ENCODE data around the gene DRGX.

The DRGX gene

DNA sequence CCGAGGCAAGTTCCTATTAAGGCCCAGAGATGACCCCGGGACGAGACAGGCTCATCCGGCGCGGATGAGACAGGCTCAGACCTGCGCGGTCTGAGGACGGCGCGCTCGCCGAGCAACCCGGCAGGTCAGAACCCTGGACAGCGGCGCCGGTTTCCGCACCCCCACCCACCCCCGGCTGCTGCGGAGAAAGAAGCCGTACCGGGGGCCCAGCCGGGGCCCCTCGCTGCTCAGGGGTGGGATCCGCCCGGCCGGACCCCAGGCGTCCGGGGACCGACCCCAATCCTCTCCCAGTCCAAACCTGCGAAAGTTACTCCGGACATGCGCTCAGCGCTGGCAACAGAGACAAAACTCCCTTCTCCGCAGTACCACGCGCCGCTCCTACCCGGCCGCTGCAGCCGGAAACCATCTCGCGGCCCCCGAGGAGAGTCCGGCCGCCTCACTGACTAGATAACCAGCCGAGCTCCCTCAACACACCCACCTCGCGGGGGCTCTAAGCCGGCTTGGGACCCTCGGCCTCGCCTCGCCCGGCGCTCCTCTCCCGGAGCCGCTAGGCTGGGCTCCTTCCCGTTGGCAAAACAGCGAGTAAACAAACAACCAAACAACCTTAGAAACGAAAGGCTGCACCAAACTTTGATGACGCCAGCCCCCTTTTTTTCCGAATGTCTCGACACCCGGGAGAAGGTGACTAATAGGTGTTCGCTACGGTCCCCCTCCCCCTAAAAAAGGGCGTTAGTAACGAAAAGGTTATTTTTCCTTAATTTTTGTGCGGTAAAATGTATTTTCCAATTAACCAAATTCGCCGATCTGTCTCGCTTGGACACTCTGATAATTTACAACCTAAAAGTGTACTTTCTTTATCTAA, 2.3 kb upstream of the DRGX start (continued):
- no peak for TF ChIP-seq ZNF677 (tag by site-specific recombination; IDR thresholded peaks at IDR 0.05)
- TF ChIP-seq ZNF266 (tag by site-specific recombination; IDR thresholded peaks at IDR 0.05; ENCODE audit: low read depth) = no peak
- TF ChIP-seq KLF16 (tag by site-specific recombination; IDR thresholded peaks at IDR 0.05) = 0 out of 2 replicates have a peak, but pooled peaks have one; percentile 27
- no peak for TF ChIP-seq OSR2 (tag by site-specific recombination; IDR thresholded peaks at IDR 0.05)
- TF ChIP-seq ZNF214 (tag by site-specific recombination; IDR thresholded peaks at IDR 0.05; ENCODE audit: borderline replicate concordance) = no peak
- TF ChIP-seq, protein P1, sequence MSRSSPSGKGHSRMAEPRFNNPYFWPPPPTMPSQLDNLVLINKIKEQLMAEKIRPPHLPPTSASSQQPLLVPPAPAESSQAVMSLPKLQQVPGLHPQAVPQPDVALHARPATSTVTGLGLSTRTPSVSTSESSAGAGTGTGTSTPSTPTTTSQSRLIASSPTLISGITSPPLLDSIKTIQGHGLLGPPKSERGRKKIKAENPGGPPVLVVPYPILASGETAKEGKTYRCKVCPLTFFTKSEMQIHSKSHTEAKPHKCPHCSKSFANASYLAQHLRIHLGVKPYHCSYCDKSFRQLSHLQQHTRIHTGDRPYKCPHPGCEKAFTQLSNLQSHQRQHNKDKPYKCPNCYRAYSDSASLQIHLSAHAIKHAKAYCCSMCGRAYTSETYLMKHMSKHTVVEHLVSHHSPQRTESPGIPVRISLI (tag by site-specific recombination; IDR thresholded peaks at IDR 0.05) = 0 out of 2 replicates have a peak, but pooled peaks have one; percentile 26
- TF ChIP-seq, protein P2, sequence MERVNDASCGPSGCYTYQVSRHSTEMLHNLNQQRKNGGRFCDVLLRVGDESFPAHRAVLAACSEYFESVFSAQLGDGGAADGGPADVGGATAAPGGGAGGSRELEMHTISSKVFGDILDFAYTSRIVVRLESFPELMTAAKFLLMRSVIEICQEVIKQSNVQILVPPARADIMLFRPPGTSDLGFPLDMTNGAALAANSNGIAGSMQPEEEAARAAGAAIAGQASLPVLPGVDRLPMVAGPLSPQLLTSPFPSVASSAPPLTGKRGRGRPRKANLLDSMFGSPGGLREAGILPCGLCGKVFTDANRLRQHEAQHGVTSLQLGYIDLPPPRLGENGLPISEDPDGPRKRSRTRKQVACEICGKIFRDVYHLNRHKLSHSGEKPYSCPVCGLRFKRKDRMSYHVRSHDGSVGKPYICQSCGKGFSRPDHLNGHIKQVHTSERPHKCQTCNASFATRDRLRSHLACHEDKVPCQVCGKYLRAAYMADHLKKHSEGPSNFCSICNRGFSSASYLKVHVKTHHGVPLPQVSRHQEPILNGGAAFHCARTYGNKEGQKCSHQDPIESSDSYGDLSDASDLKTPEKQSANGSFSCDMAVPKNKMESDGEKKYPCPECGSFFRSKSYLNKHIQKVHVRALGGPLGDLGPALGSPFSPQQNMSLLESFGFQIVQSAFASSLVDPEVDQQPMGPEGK (tag by site-specific recombination; IDR thresholded peaks at IDR 0.05) = peak; percentile 80
- TF ChIP-seq KLF8 (tag by site-specific recombination; IDR thresholded peaks at IDR 0.05) = no peak
- TF ChIP-seq GLIS2 (tag by site-specific recombination; IDR thresholded peaks at IDR 0.05) = peak; percentile 71
- TF ChIP-seq ZBTB17 (tag by site-specific recombination; IDR thresholded peaks at IDR 0.05) = peak; percentile 18; the same call in 1 of the 2 replicates
- TF ChIP-seq, protein P3, sequence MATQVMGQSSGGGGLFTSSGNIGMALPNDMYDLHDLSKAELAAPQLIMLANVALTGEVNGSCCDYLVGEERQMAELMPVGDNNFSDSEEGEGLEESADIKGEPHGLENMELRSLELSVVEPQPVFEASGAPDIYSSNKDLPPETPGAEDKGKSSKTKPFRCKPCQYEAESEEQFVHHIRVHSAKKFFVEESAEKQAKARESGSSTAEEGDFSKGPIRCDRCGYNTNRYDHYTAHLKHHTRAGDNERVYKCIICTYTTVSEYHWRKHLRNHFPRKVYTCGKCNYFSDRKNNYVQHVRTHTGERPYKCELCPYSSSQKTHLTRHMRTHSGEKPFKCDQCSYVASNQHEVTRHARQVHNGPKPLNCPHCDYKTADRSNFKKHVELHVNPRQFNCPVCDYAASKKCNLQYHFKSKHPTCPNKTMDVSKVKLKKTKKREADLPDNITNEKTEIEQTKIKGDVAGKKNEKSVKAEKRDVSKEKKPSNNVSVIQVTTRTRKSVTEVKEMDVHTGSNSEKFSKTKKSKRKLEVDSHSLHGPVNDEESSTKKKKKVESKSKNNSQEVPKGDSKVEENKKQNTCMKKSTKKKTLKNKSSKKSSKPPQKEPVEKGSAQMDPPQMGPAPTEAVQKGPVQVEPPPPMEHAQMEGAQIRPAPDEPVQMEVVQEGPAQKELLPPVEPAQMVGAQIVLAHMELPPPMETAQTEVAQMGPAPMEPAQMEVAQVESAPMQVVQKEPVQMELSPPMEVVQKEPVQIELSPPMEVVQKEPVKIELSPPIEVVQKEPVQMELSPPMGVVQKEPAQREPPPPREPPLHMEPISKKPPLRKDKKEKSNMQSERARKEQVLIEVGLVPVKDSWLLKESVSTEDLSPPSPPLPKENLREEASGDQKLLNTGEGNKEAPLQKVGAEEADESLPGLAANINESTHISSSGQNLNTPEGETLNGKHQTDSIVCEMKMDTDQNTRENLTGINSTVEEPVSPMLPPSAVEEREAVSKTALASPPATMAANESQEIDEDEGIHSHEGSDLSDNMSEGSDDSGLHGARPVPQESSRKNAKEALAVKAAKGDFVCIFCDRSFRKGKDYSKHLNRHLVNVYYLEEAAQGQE (tag by site-specific recombination; IDR thresholded peaks at IDR 0.05) = peak; percentile 99
- TF ChIP-seq, protein P4, sequence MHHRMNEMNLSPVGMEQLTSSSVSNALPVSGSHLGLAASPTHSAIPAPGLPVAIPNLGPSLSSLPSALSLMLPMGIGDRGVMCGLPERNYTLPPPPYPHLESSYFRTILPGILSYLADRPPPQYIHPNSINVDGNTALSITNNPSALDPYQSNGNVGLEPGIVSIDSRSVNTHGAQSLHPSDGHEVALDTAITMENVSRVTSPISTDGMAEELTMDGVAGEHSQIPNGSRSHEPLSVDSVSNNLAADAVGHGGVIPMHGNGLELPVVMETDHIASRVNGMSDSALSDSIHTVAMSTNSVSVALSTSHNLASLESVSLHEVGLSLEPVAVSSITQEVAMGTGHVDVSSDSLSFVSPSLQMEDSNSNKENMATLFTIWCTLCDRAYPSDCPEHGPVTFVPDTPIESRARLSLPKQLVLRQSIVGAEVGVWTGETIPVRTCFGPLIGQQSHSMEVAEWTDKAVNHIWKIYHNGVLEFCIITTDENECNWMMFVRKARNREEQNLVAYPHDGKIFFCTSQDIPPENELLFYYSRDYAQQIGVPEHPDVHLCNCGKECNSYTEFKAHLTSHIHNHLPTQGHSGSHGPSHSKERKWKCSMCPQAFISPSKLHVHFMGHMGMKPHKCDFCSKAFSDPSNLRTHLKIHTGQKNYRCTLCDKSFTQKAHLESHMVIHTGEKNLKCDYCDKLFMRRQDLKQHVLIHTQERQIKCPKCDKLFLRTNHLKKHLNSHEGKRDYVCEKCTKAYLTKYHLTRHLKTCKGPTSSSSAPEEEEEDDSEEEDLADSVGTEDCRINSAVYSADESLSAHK (tag by site-specific recombination; IDR thresholded peaks at IDR 0.05) = no peak
- TF ChIP-seq ZNF335 (tag by site-specific recombination; conservative IDR thresholded peaks at IDR 0.05) = peak; percentile 31

DNA sequence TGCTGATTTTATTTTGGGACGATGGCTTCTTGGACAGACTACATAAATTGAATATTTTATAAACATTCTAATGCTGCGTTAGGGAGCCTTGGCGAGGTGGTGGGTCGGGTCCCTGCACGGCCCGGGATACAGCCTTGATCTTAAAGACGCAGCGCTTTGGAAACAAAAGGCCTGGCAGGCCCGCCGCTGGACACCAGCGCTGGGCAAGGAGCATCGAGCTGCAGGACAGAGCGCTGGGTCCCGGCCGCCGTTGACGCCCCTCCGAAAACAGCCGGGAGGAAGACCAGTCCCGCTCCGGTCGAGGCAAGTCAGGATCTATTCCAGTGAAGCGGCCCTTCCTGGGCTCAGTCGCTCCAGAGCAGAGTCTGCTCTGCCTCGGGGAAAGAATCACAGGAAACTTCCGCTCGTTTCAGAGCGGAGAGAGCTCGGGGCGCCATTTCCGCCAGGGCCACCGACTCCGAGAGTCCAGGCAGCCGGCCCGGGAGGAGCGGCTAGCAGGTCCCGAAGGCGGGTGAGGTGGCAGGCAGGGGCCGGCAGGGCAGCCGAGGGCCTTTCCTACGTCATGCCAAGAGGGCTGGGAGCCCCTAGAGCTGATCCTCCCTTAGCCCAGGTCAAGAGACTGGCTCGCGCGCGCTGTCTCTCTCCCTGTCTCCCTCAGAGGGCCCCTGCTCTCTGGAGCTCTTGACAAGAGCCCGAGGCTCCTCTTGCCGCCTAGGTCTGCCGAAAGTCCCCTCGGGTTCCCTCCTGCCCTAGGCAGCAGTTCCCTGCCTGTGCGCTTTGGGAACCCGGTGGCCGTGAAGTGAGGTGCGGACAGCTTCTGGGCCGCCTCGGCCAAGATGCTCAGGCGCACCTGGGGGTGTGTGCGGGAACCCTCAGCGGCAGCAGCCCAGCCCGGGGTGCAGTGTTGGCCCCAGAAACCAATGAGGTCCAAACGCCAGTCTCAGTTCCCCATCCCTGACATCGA, 1.4 kb upstream of the DRGX start:
- H3K36me3 ChIP-seq (ENCODE audit: control insufficient read depth in 2 of 2, insufficient read depth in 1 of 2, low read length in 2 of 2) = no peaks in the 10 kb centered on the region
- H3K4me3 ChIP-seq (ENCODE audit: low read depth, low read length) = peak overlapping the region; percentile 12; the same call in 1 of the 2 replicates
- no peak overlapping the region for H3K27ac ChIP-seq (ENCODE audit: extremely low read depth, low read depth, low read length)
- POLR2A ChIA-PET = no interaction called here
- CTCF ChIA-PET = interaction anchor here (0.5 to 1.6 kb wide), 2 partner anchors 10 to 544 kb away, joined by 4 to 7 read pairs; no protein-coding TSS in a partner anchor
- peaks cover 2% of the 10 kb centered on the region for H3K4me1 ChIP-seq (ENCODE audit: control insufficient read depth, insufficient read depth, low read length)
- no peaks in the 10 kb centered on the region for H3K9me3 ChIP-seq (ENCODE audit: control insufficient read depth, insufficient read depth, low read depth, low read length)
- TF ChIP-seq ZNF335 (tag by site-specific recombination; conservative IDR thresholded peaks at IDR 0.05) = peak; percentile 79
- TF ChIP-seq ZNF114 (tag by site-specific recombination; IDR thresholded peaks at IDR 0.05) = no peak

Data from HEK293 (cell line).